GM23248 (cell line): Measurements from ENCODE around the gene ADGRG2.

Source experiments
- EZH2 ChIP-seq: fragments of 200-600 bp; sonication (generic); IDR thresholded peaks from 2 replicates; pipeline ENCODE4 v1.6.1; 2018; ENCODE audit warnings: antibody characterized with exemption, mild to moderate bottlenecking; ENCODE audit not compliant: insufficient read depth, poor library complexity, severe bottlenecking
- EZH2phosphoT487 ChIP-seq: fragments of 200-600 bp; sonication (generic); IDR thresholded peaks from 2 replicates; pipeline ENCODE4 v1.6.1; 2018; ENCODE audit warnings: antibody characterized with exemption, moderate library complexity, mild to moderate bottlenecking, low read depth; ENCODE audit not compliant: insufficient read depth

DNA sequence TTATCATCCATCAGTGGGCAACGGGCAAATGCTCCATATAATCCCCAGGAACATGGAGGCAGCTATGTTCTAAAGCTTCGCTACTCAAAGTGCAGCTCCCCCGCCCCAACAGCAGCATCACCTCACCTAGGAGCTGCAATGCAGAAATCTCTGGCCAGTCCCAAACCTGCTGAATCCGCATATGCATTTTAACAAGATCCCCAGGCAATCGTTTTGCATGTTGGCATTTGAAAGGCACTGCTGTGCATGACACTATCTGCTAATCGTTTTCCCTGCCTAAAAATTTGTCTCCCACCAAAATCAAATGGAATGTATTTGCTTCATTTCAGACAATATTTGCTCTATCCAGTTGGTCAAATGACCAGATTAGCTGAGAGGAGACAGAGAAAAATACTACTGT lies 15.2 kb downstream of the ADGRG2 start:
- TF ChIP-seq EZH2, result no peak
- TF ChIP-seq EZH2phosphoT487, result no peak
